Hematopoietic multipotent progenitor cell treated with erythropoietin and hydrocortisone succinate and interleukin-3 and kit ligand, for 15 days (in vitro differentiated cells): Measurements from ENCODE around the gene MYO5B.

ENCODE experiments used
- DNase-seq: peaks from one replicate; pipeline ENCODE4 v3.0.0-alpha.2; 2015; ENCODE audit warnings: low spot score

MYO5B gene

DNA sequence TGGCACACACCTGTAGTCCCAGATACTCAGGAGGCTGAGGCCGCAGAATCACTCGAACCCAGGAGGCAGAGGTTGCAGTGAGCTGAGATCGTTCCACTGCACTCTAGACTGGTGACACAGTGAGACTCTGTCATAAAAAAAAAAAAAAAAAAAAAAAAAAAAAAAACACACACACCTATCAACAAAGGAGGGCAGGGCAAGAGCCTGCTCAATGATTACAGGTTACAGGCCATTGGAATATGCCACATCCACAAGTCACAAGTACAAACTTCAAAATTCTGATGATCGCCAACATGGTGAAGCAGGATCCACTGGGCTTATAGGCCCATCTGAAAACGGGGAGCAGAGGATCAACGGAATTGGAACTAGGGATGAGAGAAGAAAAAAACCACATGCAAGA is 6.3 kb downstream of the MYO5B start:
- no peak for DNase-seq

DNA sequence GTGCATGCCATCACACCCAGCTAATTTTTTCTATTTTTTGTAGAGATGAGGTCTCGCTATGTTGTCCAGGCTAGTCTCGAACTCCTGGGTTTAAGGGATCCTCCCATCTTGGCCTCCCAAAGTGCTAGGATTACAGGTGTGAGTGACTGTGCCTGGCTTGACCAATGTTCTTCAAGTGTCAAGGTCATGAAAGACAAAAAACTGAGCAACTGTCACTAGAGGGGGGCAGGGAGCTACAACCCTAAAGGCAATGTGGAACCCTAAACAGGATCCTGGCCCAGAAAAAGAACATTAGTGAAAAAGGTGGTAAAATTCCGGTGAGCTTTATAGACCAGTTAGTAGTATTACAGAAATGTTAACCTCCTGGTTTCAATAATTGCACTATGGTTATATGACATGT is 7.3 kb downstream of the MYO5B start:
- no peak for DNase-seq

DNA sequence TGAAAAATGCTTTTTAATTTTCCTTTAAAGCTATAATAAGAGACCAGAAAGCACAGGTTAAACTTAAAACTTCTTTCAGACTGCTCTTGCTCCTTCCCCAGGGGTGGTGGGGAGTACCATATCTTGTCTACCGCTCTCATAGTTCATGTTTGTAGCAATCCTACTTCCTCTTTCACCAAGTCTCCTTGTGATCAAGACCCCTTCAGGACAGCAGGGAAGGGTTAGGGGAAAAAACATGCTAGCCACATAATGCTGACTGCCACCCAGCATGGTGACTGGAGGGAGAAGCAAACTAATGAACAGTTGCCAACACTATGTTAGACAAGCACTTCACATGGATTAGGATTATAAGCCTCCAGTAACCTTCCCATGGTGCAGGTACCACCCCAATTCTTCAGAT is 8.6 kb downstream of the MYO5B start:
- no peak for DNase-seq

DNA sequence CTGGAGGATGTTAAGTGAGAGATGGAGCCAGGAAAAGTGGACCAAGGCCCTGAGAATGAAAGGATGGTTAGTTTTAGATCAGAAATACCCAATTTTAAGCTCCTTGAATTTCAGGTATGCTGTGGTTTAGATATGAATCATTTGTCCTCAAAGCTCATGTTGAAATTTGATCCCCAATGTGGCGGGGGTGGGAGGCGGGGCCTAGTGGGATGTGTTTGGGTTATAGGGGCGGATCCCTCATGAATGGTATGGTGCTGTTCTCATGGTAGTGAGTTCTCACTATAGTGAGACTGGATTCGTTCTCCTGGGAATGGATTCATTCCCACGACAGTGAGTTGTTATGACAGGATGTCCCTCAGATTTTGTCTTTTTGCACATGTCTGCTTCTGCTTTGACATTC is 11.4 kb downstream of the MYO5B start:
- no peak for DNase-seq

DNA sequence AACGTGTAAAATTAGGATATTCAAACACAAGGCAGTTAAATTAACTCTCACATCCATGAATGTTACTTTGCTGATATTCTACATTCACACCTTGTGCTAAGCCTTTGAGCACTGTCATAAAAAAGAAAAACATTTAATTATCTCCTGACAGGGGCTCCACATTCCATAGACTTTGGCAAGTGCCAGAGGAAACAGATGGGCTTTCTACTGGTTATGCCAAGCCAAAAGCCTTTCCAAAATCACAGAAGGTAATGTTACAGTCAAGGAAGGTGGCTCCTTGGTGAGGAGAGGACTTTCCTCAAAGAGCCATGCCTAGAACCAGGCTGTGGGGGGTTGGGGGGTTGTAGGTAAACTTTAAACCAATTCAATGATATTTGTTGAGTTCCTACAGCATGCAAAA is 12.4 kb downstream of the MYO5B start:
- no peak for DNase-seq

DNA sequence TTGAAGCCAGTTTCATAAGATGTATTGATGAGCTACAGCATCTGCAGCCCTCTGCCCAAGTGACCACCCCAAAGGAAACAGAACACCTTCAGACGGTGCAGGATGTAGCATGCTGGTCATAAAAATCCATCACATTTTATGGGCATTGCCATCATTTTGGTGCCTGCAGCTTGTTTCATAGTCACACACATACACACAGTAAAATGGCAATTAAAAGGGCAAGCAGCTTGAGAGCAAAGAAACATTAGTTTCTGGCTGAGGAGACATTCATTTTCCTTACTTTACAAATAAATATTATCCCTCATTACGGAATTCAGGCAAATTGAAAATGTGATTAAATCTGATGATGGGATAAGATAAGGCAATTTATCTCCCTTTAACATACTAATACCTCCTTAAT is 13.4 kb downstream of the MYO5B start:
- DNase-seq = no peak

DNA sequence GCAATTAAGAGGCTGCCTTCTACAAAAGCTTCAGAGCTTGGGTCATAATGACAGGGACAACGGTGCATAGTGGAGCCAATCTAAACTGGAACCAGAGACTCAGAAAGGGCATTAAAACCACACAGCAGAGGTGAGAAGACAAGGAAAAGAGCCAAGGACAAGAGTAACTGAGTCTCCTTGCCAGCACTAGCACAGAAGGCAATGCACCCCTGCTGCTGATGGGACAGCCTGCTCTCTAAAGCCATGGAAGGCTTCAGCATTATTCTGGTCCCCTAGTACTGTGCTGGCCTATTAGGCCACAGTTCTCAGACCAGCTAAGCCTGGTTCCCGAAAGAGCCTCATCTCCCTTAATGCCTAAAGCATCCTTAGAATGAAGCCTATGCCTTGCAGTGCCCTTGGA is 15.5 kb downstream of the MYO5B start:
- DNase-seq = no peak

DNA sequence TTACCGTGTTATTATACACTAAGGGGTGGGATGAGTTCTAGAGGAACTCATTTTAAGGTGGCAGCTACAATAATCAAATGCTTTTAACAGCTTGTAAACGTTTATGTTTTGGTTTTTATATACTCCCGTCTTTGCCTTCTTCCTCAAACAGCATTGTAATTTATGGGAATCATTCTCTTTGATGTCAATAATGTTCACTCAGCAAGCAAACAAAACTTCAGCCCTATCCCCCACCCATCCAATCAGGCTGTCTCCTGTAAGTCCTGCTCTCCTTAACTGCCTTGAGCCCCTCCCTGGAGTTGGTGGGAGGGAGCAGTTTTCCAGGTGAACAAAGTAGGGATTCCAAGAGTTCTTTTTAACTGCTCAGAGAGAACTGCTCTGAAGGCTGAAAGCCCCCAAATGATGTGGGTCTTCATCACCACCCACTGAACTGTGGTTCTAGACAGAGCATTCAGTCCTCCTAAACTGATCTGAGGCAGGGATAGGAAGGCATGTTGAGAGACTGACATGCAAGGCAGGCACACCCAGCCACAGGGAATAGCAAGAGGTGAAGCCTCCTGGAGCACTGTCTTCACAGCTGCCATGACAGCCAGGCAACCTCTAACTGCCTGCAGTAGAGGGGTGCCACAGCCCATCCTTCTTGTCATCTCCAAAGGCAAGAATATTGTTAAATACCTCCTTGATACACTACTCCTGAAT is 17.5 kb downstream of the MYO5B start:
- no peak for DNase-seq

DNA sequence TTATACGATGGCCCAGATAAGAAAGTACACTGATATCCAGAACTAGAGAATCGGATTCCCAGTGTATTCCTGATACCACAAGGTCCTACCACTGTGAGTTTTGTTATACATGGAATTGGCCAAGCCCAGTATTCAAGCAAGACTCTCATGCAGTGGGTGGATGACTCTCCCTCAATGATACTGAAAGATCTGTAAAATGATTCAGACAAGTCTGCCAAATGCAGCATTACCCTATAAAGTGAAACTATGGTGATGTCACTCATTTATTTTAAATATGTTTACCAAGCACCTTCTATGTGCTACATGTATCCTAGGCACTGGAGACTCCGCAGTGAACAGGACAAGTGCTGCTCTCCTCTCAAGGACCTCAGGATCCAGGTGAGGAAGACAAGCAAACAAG is 22.6 kb downstream of the MYO5B start:
- DNase-seq = no peak

DNA sequence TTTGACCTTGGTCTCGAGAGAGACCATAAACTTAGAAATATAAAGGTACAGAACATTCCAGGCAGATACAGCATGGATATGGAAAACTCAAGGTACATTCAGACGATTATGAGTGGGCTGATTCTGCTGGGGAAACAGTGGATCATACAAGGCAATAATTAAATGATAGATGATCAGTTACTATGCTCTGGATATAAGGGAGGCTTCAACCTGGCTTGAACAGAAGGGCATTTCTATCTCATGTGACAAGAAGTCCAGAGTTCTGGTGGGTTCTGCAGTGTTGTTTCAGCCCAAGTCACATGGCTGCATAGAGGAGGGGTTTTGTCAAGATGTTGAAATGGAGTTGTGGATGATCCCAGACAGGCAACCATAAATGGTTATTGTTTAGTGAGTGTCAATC is 23.5 kb downstream of the MYO5B start:
- DNase-seq = no peak

DNA sequence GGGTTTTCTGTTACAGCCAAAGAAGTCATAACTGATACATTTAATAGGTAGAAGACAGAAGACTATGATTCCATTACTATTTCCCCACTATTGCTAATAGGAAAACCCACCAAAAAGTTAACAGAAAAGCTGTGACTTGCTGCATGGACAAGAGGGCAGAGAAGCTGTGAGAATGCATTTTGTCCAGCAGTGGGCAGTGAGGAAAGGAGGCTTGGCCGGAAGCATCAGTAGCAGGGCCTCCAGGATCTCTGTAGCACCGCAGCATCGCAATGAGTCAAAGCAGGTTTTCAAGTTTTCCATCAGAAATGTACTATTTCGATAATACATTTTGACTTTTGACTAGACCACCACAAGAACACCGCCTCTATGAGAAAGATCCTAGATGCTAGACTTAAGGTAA is 24.9 kb downstream of the MYO5B start:
- no peak for DNase-seq

DNA sequence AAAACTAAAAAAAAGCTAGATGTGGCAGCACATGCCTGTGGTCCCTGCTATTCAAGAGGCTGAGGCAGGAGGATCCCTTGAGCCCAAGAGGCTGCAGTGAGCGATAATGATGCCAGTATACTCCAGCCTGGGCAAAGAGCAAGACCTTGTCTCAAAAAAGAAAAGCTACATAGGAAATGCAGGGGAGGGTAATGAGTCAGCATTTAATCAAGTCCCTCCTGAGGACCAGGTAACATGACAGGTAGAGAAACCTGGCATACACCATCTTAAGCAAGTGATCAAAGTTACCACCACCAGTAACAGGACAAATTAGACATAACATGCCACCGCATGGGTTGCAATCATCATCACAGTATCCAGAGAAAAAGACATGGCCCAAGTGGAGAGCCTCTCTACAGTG is 25.8 kb downstream of the MYO5B start:
- DNase-seq = no peak

DNA sequence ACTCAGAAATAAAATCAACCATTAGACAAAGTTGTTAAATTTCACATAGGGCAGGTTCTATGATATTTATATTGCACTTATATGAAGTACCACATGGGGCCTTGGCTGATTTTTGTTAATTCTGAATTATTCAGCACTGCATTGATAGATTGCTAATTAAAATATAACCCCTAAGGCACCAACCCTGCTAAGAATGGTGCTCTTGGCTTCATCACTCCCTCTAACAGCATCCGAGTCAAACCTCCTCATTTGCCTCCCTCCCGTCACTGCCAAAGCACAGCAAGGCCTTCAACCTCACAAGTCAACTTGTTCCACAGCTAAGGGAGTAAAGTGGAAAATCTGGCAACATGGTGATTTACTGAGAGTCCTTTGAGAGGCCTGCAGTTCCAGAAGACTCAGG is 27.0 kb downstream of the MYO5B start:
- DNase-seq = no peak

DNA sequence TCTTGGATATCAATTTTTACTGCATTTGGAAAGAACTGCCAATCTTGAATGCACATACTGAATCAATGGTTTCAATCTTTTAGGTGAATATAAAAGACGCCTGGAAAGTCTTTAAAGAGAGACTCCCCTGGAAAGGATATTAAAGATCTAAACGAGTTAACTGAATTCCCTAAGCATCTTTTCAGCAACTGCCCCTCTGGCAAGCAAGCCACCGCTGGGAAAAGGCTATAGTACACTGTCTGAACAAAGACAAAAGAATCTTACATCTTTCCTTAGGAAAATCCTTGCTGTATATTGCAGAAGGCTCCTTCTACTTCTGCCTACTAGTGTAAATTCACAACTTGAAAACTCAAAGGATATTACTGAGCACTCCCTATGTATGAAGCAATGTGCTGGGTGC is 28.0 kb downstream of the MYO5B start:
- no peak for DNase-seq

DNA sequence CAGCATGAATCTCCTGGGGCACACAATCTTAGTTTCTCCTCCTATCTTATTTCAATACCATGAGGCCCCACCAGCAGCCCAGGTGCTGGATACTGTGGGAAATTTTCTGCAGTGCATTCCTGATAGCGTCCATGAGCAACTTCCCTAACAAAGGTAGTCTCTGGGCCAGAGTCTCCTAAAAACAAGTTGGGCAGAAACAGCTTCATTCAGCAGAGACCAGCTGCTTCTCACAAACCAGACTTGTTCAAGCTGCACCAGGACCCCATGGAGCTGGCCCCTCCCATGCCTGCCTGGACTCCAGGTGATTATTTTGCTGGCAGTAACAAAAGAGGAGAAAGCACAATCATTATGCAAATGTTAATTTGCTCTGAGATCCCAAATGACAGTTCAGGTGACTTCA is 31.4 kb downstream of the MYO5B start:
- DNase-seq = no peak

DNA sequence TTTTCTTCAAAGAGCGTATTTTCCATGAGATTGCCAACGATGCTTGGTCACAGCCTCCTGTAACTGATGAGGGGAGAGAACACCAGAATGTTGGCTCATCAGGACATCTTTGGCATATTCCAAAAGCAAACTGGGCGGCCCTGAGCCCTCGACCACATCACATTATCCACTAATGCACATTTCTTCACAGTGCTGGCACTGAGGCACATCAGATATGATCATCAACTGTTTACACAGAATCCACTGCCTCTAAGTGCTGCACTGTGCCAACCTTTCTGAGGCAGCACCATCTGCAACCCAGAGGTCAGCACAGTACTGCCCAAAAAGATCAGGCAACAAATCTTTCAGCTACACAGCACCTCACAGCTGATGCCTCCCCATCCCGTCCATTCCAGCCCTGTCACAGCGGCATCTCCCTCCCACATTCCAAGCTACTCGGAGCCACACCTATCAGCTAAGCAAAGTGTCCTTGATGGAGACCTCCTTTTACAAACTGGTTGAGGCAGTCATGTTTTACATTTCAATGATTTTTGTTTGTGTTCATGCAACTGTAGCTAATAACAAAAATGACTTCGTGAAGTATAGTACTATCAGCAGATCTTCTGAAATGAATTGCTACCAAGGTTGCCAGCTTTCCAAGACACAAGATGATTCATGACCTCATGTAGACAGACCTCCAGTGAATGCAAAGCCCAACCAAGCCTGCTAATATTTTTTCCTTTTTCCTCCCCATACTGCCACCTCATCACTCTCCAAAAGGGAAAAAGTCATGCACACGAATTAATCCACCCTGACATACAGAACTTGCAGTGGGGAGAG is 32.3 kb downstream of the MYO5B start:
- DNase-seq = no peak

DNA sequence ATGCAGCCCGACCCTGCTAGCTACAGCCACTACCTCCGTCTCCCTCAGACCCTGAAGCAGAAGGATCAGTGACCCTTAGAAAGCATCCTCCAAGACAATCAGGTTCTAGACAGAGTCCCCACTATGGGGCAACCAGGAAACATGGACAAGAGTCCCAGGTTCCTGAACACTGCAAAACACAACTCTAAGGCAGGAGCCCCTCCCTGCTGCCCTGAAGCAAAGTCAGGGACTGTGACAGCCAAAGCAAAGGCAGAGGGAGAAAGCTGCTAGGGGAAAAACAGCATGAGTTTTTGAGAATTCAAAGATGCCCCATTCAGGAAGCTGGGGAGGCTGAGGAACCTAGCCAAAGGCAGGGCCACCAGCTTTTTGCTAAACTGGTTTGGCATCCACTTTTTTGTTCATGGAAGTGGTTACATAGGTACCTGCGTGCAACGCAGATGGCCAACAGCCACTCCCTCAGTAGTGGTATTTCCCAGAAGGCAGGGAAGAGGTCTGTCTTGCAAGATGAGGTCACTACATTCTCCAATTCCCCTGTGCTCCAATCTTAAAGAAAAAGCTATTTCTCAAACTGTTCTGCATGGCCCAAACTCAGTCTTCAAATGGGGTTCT is 33.2 kb downstream of the MYO5B start:
- DNase-seq = no peak

DNA sequence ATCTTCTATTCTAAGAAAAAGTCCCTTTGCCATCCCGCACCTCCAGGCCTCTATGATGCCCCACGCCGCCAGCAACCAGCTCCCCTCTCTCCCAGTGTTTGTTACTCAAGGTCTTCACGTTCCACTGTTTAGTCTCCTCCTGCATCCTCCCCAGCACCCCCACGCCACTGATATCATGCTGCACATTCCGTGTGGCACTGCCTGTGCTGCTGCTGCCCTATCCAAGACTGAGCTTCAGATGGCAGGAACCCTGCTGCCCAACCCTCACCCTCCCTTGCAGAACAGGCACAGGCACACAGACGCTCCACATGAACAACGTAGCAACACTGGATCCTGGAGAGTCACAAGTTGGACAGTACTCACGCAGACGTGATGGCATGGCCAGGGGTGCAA is 35.3 kb downstream of the MYO5B start:
- DNase-seq = no peak

DNA sequence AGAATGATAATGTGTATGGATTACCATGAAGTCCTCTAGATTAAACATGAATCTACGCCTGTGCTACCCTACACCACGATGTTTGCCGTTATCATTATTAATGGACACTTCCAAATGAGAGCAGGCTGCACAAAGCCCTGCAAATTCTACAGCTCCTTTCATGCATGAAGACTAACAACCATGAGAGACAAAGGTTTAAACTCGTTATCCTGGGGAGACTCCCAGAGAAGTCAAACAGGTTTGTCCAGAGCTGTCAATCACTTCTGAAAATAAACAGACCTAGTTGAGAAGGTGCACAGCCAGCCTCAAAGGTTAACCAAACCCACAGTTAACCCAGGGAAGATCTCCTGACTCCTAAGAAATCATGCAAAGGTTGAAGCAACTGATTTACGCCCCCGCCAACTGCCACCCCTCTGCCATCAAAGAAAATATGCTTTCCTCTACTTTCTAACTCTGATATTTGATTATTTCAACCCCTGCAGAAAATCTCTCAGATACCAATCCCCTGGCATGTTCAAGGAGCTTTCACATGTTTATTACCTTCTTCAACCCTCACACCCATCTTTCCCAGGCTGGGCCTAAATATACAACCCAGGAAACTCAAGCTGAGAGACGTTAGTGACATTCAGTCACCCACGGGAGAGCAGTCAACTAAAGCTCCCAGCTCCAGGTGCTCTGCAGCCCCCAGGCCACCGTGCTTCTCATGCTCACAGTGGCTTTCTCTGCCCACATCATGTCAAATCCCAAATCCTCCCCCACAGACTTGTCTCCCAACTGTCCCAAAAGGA is 35.9 kb downstream of the MYO5B start:
- no peak for DNase-seq

DNA sequence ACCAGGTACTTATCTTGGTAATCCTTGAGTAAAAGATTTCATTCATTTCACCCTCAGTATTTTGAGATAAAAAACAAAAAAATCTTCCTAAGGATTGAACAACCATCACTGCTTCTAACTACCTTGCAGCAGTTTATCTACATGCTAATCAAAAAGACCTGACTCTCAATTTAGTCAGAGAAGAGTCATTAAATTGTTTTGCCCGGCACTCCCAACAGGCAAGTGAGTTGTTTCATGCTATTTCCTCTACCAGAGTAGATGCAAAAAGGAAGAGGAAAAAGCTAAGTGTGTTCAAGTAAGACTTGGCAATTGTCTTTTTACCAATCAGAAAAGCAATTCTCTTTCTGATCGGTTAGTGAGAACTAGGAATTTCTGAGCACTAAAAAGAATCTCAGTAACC is 39.5 kb downstream of the MYO5B start:
- DNase-seq = no peak

DNA sequence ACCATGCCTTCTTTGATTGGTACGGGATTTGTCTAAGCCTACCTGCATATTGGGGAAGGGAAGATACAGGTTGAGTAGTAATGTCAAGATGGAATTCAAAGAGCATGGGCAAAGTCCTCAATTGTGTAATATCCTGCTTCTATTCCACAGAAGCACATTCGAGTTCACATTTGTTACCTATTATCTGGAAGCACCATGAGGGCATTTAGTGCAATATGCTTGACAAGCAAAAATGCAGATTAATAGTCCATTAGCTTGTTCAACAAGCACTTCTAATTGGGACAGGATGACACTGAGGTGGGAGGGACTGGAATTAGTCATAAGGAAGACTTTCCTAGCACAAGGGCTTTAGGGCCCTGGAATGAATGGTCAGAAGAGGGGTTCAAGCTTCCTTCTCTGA is 40.5 kb downstream of the MYO5B start:
- no peak for DNase-seq

DNA sequence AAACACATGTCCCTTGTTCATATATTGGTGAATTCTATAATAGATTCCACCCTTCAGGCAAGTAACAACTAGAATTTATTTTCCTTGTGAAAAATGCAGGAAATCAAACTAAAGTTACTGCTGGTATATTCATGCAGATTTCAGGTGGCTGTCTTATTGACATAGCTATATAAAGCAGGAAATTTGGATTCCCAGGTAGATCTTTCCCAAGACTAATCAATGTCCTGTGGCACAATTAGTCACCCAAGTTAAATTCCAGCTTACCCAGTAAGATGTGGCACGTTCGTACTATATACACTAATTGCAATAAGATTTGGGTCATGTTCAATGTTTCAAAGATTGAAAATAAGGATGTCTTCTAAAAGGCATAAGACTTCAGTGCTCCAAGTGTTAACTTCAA is 42.0 kb downstream of the MYO5B start:
- DNase-seq = no peak

DNA sequence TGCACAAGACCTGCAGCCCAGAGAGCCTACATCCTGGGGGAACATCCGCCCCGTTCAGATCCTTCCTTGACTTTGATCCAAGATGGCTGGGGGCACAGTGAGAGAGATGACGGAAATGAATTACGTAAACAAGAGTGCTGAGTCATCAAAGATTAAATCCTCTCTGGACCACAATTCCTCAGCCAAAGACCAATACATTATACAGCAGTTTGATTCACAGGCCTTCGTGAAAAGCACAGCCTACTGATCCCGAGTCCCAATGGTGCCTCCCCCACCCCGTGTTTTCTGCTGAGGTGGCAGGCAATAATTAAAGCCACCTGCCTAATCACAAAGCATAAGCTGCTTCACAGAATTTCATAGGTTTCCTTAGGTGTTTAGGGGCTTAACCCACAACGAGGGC is 43.0 kb downstream of the MYO5B start:
- no peak for DNase-seq
